CD14-positive monocyte (primary cell): ENCODE data around the gene DENND4C. TPM values are rescaled to one million over a fixed set of nuclear protein-coding genes. Genes with fewer than 3 reads are reported as not detected.
"Not testable (repeated sequence)": the region's sequence is repeated elsewhere in the genome, so short reads cannot be mapped to it uniquely, and the experiment has no call there.

Source experiments
- DNase-seq, 3 donors: peaks; one replicate each; pipeline ENCODE4 v3.0.0-alpha.2; 2011 to 2022
- H2AFZ ChIP-seq: 2 replicates; pipeline ENCODE4 v1.6.0; 2012; ENCODE audit warnings: mild to moderate bottlenecking, low read depth, low read length, inconsistent platforms; ENCODE audit not compliant: insufficient read depth, poor library complexity, severe bottlenecking
- H3K27ac ChIP-seq, 2 donors: 1 replicate in 1 of 2; 2 replicates in 1 of 2; pipeline ENCODE4 v1.5.1; 2012 to 2013; ENCODE audit warnings: low read length in 2 of 2, control low read depth in 1 of 2, inconsistent platforms in 1 of 2, low read depth in 1 of 2, mild to moderate bottlenecking in 1 of 2
- H3K27me3 ChIP-seq, 2 donors: one replicate each; pipeline versions ENCODE4 v1.6.0 to v1.6.1; 2011 to 2013; ENCODE audit warnings: low read length in 2 of 2; ENCODE audit not compliant: control insufficient read depth in 2 of 2, insufficient read depth in 2 of 2
- H3K36me3 ChIP-seq, 2 donors: replicated peaks in 1 of 2; 1 replicate in 1 of 2; 2 replicates in 1 of 2; pipeline versions ENCODE4 v1.5.1 to v1.6.1; 2012 to 2013; ENCODE audit warnings: low read length in 2 of 2, control low read depth in 1 of 2, inconsistent platforms in 1 of 2, mild to moderate bottlenecking in 1 of 2; ENCODE audit not compliant: insufficient read depth in 2 of 2, control insufficient read depth in 1 of 2
- H3K4me1 ChIP-seq, 2 donors: 1 replicate in 1 of 2; 2 replicates in 1 of 2; pipeline versions ENCODE4 v1.5.1 to v1.6.1; 2012 to 2013; ENCODE audit warnings: low read length in 2 of 2, control low read depth in 1 of 2, inconsistent platforms in 1 of 2, mild to moderate bottlenecking in 1 of 2, moderate library complexity in 1 of 2; ENCODE audit not compliant: insufficient read depth in 2 of 2, control insufficient read depth in 1 of 2
- H3K4me2 ChIP-seq: replicated peaks from 2 replicates; pipeline ENCODE3; 2012; ENCODE audit warnings: low read length, moderate library complexity, mild to moderate bottlenecking; ENCODE audit not compliant: poor library complexity, severe bottlenecking; ENCODE audit errors: extremely low read depth
- H3K4me3 ChIP-seq, 3 experiments: fragments of 200-600 bp in 1 of 3; sonication (generic) in 1 of 3; replicated peaks in 1 of 3; 1 replicate in 2 of 3; 2 replicates in 1 of 3; pipeline ENCODE4 v1.5.1; 2011 to 2013; ENCODE audit warnings: low read length in 3 of 3, mild to moderate bottlenecking in 3 of 3, control low read depth in 2 of 3, low read depth in 2 of 3, inconsistent platforms in 1 of 3, moderate library complexity in 1 of 3
- H3K79me2 ChIP-seq: 2 replicates; pipeline ENCODE4 v1.6.0; 2012; ENCODE audit warnings: mild to moderate bottlenecking, control low read depth, inconsistent platforms, low read length, moderate library complexity; ENCODE audit not compliant: insufficient read depth
- H3K9ac ChIP-seq: 2 replicates; pipeline ENCODE4 v1.6.0; 2017; ENCODE audit warnings: low read length, mild to moderate bottlenecking; ENCODE audit not compliant: insufficient read depth, poor library complexity, severe bottlenecking
- H3K9me3 ChIP-seq, 2 donors: replicated peaks in 1 of 2; 1 replicate in 1 of 2; 2 replicates in 1 of 2; pipeline versions ENCODE4 v1.5.1 to v1.6.1; 2012 to 2013; ENCODE audit warnings: low read length in 2 of 2, control low read depth in 1 of 2; ENCODE audit not compliant: control insufficient read depth in 1 of 2, insufficient read depth in 1 of 2
- H4K20me1 ChIP-seq: 2 replicates; pipeline ENCODE4 v1.6.0; 2012; ENCODE audit warnings: mild to moderate bottlenecking, low read length, control low read depth, moderate library complexity; ENCODE audit not compliant: insufficient read depth
- H3K27ac Mint-ChIP-seq, 7 donors: one replicate each; pipeline ENCODE4 v1.8.0; 2020; ENCODE audit warnings: mild to moderate bottlenecking in 7 of 7, mixed read lengths in 7 of 7, moderate library complexity in 6 of 7, inconsistent platforms in 2 of 7
- H3K27me3 Mint-ChIP-seq, 3 donors: one replicate each; pipeline ENCODE4 v1.8.0; 2021 to 2022; ENCODE audit warnings: low read depth in 3 of 3, mild to moderate bottlenecking in 3 of 3, mixed read lengths in 3 of 3, moderate library complexity in 3 of 3, inconsistent platforms in 1 of 3
- H3K36me3 Mint-ChIP-seq, 2 donors: one replicate each; pipeline ENCODE4 v1.8.0; 2020; ENCODE audit warnings: mixed read lengths in 2 of 2, inconsistent platforms in 1 of 2, mild to moderate bottlenecking in 1 of 2
- H3K4me1 Mint-ChIP-seq: one replicate; pipeline ENCODE4 v1.8.0; 2020; ENCODE audit warnings: mild to moderate bottlenecking, mixed read lengths
- H3K4me3 Mint-ChIP-seq, 2 donors: one replicate each; pipeline ENCODE4 v1.8.0; 2020; ENCODE audit warnings: mild to moderate bottlenecking in 2 of 2, mixed read lengths in 2 of 2, moderate library complexity in 1 of 2
- H3K9me3 Mint-ChIP-seq, 7 donors: one replicate each; pipeline ENCODE4 v1.8.0; 2020 to 2022; ENCODE audit warnings: mixed read lengths in 7 of 7, mild to moderate bottlenecking in 6 of 7, moderate library complexity in 6 of 7, inconsistent platforms in 2 of 7
- WGBS: methylation state at CpG from one replicate; pipeline ENCODE4 v1.1.5; 2013; ENCODE audit warnings: missing lambda C conversion rate; ENCODE audit not compliant: insufficient coverage; 5-methylcytosine and 5-hydroxymethylcytosine counted together
- intact Hi-C, 2 donors: fragments of 100-400 bp; cut with micrococcal nuclease; formaldehyde crosslinking; loops; one replicate each; pipeline versions ENCODE4 v1.15.0 to v1.15.1; 2023
- polyA plus RNA-seq, 3 donors: library from polyadenylated mRNA; depleted of rRNA in 1 of 3; unstranded in 2 of 3; stranded (reverse) in 1 of 3; fragments of 300-500 nt in 2 of 3; fragments of >200 nt in 1 of 3; fragmentation: Illumina TruSeq in 2 of 3; gene quantifications; 1 replicate in 2 of 3; 2 replicates in 1 of 3; pipeline ENCODE4 v1.2.3, GENCODE V29; 2012 to 2021
- TF ChIP-seq, protein P1 (sequence below): fragments of 200-600 bp; IDR thresholded peaks from one replicate; pipeline ENCODE4 v1.8.0; 2022; ENCODE audit warnings: antibody characterized with exemption, mild to moderate bottlenecking

DENND4C gene
- polyA plus RNA-seq, 3 donors: 8.1 to 15.4 (median 12.7) TPM

DNA sequence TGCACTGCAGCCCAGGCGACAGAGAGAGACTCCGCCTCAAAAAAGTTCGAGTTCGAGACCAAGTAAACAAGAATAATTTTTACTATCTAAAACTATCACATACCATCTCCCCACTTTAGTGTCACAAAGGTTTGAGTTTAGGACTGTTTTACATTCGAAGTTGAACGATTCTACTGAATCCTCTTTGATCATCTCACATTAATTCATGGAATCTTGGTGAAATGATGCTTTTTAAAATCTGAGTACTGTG is 150.3 kb downstream of the DENND4C start:
- peak overlapping the region; percentile 90 for H3K9ac ChIP-seq
- peaks cover 18% of the 10 kb centered on the region for H4K20me1 ChIP-seq
- H3K27me3 Mint-ChIP-seq: peaks cover 0 to 4% (median 1%) of the 10 kb centered on the region in 3 donors
- peak overlapping the region; percentile 96 to 99 for H3K4me3 Mint-ChIP-seq
- WGBS: 55% methylated on average over 4 of the region's 6 CpGs
- H3K9me3 ChIP-seq: no peaks in the 10 kb centered on the region
- peak overlapping the region; percentile 79 for H3K4me2 ChIP-seq
- peaks cover 0 to 6% (median 0%) of the 10 kb centered on the region in 7 donors for H3K9me3 Mint-ChIP-seq
- peak overlapping the region; percentile 53 to 94 (median 63) for H3K4me3 ChIP-seq
- H3K27ac Mint-ChIP-seq: peak overlapping the region; percentile 97 to 100 (median 99)
- H3K27ac ChIP-seq: peak overlapping the region; percentile 73 to 93
- no peaks in the 10 kb centered on the region for H3K27me3 ChIP-seq
- H2AFZ ChIP-seq: peak overlapping the region; percentile 91
- H3K4me1 ChIP-seq: peaks cover 22 to 24% of the 10 kb centered on the region in 2 donors
- H3K4me1 Mint-ChIP-seq: peaks cover 32% of the 10 kb centered on the region
- intact Hi-C loops: loop anchor here in 1 of 2 donors (5.0 kb wide), 2 partner anchors 278 to 333 kb away; partner anchors contain the start of genes HAUS6 and RRAGA
- H3K36me3 ChIP-seq: peaks cover 31% of the 10 kb centered on the region in 2 donors
- TF ChIP-seq, protein P1, sequence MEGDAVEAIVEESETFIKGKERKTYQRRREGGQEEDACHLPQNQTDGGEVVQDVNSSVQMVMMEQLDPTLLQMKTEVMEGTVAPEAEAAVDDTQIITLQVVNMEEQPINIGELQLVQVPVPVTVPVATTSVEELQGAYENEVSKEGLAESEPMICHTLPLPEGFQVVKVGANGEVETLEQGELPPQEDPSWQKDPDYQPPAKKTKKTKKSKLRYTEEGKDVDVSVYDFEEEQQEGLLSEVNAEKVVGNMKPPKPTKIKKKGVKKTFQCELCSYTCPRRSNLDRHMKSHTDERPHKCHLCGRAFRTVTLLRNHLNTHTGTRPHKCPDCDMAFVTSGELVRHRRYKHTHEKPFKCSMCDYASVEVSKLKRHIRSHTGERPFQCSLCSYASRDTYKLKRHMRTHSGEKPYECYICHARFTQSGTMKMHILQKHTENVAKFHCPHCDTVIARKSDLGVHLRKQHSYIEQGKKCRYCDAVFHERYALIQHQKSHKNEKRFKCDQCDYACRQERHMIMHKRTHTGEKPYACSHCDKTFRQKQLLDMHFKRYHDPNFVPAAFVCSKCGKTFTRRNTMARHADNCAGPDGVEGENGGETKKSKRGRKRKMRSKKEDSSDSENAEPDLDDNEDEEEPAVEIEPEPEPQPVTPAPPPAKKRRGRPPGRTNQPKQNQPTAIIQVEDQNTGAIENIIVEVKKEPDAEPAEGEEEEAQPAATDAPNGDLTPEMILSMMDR: no peak
- H3K36me3 Mint-ChIP-seq: peaks cover 28 to 36% of the 10 kb centered on the region in 2 donors
- peaks cover 24% of the 10 kb centered on the region for H3K79me2 ChIP-seq
- DNase-seq: no peak

- TF ChIP-seq, protein P1: no peak
- Histone ChIP-seq H3K9ac (no peak overlapping the region), H3K9me3 (no peaks in the 10 kb centered on the region), H3K27me3 (no peaks in the 10 kb centered on the region), H3K4me3 (no peak overlapping the region), H3K79me2 (peaks cover 24% of the 10 kb centered on the region), H4K20me1 (peaks cover 16% of the 10 kb centered on the region), H3K4me2 (no peak overlapping the region), H3K36me3 (peaks cover 22% of the 10 kb centered on the region in 2 donors), H3K4me1 (peaks cover 24% of the 10 kb centered on the region in 2 donors), H3K27ac (no peak overlapping the region), H2AFZ (no peak overlapping the region)
- no peak for DNase-seq
- Mint-ChIP-seq H3K36me3 (peaks cover 20 to 26% of the 10 kb centered on the region in 2 donors), H3K27me3 (peaks cover 0 to 4% (median 1%) of the 10 kb centered on the region in 3 donors), H3K9me3 (peaks cover 0 to 6% (median 0%) of the 10 kb centered on the region in 7 donors), H3K4me3 (no peak overlapping the region), H3K27ac (no peak overlapping the region), H3K4me1 (peaks cover 38% of the 10 kb centered on the region)
- intact Hi-C loops: loop anchor here in 1 of 2 donors (5.0 kb wide), 2 partner anchors 279 to 334 kb away; partner anchors contain the start of genes HAUS6 and RRAGA
- 100% methylated on average over 1 of the region's 2 CpGs for WGBS
These were observed 151.2 kb downstream of the DENND4C start for GRCh38 chr9:19381656-19382055.

GRCh38 chr9:19385212-19385611 is 154.7 kb downstream of the DENND4C start:
- H3K4me3 Mint-ChIP-seq: not testable (repeated sequence)

More at GRCh38 chr9:19385212-19385611, 154.7 kb downstream of the DENND4C start:
- H3K9me3 Mint-ChIP-seq, DNase-seq, H3K9me3 ChIP-seq, H3K36me3 ChIP-seq, H3K27me3 ChIP-seq, H3K79me2 ChIP-seq, H4K20me1 ChIP-seq, H3K4me1 ChIP-seq, H3K4me2 ChIP-seq, H3K9ac ChIP-seq, H3K27ac ChIP-seq, H3K27ac Mint-ChIP-seq, H3K4me3 ChIP-seq, H2AFZ ChIP-seq, intact Hi-C loops, H3K27me3 Mint-ChIP-seq, H3K36me3 Mint-ChIP-seq: not testable (repeated sequence)
- peaks cover 17% of the 10 kb centered on the region for H3K4me1 Mint-ChIP-seq
- 98% methylated on average over 12 of the region's 14 CpGs for WGBS
